Measurements from ENCODE around the gene RTP5. TPM values are rescaled to one million over a fixed set of nuclear protein-coding genes. Genes with fewer than 3 reads are reported as not detected.

Gene RTP5
- total RNA-seq, 1 experiment from 2014 or later: not detected

DNA sequence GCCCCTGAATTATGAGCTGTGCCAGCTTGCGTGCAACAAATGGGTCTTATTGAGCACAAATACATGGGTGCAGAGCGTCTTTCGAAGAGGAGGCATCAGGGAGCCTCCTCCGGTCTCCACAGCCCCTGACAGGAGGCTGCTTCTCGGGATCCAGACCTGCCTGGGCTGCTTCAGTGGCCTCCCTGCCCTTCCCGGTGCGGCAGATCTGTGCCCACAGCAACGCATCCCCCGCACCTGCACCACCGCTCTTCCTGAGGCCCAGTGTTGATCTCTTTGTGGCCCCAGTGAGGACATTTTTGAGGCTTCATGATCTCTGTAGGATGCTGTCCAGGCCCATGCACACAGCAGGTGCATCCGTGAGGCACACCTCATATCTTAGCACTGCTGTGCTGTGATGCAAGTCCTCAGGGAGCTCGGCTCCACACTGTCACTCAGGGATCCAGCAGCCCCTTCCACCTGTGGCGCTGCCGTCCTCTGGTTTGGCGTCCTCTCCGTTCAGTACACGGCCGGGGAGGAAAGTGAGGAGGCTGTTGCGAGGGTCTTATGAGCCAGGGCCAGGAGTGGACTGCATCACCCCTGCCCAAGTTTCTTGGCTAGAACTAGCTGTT lies 17.4 kb downstream of the RTP5 start:
- no peak for DNase-seq (ENCODE audit: low read depth)

DNA sequence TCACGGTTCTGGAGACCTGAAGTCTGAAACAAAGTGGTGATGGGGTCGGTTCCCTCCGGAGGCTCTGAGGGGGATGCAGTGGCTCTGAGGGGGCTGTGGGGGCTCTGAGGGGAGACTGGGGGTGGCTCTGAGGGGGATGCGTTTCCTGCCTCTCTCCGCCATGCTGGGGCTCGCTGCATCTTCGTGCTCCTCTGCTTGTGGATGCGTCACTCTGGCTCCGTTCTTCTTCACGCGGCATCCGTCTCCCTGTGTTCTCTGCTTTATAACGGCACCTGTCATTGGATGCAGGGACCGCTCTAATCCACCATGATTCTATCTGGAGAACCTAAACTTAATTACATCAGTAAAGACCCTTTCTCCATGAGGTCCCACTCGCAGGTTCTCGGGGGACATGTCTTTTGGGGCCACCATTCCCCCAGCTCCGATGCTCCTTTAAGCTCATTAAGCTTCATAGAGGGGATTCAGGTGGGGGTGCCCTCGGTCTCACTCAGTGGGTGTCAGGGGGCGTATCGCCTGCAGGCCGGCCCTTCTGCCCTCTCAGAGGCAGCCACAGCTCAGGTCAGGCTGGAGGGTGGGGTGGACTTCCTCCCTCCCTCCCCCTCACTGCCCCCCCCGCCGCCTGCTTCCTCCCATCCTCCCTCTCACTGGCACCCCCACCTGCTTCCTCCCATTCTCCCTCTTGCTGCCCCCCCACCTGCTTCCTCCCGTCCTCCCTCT lies 18.4 kb downstream of the RTP5 start:
- no peak for DNase-seq (ENCODE audit: low read depth)

DNA sequence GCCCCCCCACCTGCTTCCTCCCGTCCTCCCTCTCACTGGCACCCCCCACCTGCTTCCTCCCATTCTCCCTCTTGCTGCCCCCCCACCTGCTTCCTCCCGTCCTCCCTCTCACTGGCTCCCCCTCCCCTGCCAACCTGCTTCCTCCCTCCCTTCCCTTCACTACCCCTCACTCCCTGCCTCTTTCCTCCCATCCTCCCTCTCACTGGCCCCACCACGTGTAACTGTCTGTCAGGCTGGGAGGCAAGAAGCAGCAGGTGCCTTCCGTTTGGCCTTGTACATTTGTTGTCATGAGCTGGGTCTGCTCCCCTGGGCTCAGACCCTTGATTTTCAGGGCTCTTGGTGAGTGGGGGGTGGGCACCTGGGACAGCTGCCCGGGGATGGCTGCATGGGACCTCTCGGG lies 19.1 kb downstream of the RTP5 start:
- DNase-seq (ENCODE audit: low read depth): no peak

DNA sequence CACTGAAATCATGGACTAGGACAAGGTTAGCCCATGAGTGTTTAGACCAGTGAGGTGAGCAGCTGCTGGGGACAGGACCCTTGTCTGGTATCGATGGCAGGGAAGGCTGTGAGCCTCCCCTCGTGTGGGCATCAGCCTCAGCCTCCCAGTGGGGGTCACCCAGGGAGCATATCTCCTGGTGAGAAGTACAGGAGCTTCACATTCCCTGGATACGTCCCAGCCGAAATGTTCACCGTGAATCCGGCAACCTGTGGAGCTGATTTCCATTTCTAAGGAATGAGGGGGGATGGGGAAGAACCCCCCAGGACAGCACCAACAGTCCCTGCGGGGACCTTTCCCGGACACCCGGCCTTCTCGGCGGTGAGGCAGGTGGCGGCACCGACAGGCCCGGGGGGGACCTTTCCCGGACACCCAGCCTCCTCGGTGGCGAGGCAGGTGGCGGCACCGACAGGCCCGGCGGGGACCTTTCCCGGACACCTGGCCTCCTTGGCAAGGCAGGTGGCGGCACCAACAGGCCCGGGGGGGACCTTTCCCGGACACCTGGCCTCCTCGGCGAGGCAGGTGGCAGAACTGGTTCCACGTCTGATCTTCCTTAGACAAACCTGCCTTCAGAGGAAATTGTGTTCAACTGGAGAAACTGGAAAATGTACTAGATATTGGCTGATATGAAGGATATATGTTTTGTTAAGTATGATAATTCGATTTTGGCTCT lies 21.2 kb downstream of the RTP5 start:
- DNase-seq (ENCODE audit: low read depth): no peak

DNA sequence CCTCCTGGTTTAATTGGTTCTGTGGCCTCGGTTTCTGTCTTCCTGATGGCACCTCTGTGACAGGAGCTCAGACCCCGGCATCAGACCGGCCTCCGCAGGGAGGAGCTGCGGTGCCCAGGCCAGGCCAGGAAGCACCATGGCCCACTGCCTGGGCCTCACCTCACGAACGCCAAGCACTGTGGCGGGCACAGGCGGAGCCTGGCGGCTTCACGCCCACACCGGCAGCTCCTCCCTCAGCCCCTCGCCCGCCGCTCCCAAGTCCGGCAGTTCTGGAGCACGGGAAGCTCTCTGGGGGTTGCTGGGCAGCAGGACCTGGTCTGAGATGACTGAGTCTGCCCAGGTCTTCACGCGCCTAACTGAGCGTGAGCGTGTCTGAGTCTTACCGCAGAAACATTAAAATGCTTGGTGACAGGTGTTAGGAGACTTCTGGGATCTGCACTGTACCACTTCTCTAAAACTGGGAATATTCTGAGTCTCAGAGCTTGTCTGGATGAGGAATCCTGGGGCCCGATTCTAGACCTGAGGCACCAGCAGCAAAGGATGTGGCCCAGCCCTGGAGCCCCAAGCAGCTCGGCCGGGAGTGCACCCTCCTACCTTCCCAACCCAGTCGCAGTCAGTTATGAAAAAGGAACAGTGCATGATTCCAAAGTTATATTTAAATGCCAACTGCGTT lies 21.9 kb downstream of the RTP5 start:
- no peak for DNase-seq (ENCODE audit: low read depth)

DNA sequence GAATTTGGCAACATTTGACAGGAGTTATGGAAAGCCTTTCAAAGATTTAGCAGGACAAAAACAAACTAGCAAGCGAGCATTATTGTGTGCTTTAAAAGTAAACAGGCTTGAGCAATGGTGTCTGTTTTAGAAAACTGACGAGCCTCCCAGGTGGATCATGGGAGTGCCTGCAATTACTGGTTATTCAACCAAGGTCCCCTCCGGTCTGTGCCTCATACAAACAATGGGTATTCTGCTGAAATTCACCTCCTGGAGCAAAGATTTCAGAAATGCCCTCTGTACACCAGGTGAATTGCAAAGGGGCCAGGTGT lies 22.4 kb downstream of the RTP5 start:
- no peak for DNase-seq (ENCODE audit: low read depth)

DNA sequence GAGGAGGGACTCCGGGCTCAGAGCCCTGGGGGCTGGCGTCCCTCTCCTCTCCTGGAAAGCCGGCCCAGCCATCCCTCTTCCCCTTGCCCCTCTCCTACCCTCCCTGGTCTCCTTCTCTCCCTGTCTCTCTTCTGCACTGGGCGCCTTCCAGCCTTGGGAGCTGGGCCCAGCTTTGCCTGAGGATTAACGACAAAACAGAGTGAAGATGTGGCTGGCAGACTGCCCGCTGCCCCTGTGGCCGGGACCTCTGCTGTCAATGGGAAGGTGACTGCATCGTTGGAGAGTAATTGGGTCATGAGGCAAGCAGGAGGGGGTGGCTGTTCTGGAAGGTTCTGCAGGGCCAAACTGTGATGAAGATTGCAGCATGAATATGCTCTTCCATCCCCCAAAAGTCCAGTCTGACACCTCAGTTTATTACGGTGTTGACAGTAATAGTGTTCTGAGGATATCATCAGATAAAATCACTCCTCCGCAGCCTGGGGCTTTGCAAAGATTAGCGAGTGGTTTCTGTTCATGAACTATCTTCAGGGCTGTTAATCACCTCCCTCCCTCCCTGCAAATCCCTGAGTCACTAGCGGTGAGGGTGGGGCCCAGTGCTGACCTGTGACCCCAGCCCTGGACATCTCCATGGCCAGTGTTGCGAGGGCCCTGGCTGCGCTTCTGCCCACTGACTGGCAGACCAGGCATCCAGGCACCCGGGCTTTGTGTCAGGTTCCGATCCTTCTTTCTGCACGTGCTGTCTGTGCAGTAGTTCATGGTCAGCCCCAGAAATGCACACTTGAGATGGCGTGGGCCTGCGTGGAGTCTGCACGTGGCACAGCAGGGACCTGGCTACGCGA lies 23.0 kb downstream of the RTP5 start:
- no peak for DNase-seq (ENCODE audit: low read depth)

DNA sequence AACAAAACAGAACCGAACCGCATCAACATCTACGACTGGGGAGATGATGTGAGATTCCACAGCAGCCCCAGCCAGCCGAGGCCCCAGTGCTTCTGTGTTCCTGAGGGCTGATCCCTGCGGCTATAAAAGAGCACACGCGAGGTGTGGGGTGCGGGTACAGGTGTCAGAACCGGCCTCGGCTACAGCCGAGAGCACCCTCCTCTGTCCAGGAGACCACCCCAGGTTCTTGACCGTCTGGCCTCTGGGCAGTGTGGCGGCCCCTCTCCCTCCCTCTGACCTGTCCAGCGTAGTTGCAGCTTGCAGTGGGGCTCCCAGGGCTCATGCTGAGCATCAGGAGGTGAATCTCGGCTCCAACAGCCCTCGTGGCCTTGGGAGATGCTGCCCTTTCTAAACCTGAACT lies 23.7 kb downstream of the RTP5 start:
- DNase-seq (ENCODE audit: low read depth): no peak

DNA sequence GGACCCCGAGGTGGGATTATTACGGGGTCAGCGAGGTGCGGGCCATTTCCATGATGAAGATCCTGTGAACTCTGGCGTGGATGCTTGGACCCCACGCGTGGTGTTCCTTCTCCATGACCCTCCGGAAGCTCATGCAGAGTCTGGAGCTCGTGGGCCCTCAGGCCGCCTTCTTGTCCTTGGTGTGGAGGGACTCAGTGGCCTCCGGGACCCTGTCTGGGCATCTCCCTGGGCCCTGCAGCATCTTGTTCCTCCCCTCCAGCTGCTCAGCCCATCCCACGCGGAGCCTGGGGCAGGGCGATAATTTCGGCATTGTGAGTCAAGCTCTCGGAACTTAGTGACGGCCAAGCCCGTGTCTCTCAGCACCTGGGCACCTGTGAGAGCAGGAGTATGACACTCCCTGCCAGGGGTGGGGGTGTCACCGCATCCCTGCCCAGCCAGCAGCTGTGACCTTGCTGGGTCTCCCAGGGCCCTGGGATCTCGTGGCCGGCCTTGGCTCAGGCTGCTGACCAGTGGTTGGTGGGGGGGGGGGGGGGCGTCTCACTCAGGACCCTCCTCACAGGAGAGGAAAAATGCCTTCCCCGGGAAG lies 24.6 kb downstream of the RTP5 start:
- no peak for DNase-seq (ENCODE audit: low read depth)

DNA sequence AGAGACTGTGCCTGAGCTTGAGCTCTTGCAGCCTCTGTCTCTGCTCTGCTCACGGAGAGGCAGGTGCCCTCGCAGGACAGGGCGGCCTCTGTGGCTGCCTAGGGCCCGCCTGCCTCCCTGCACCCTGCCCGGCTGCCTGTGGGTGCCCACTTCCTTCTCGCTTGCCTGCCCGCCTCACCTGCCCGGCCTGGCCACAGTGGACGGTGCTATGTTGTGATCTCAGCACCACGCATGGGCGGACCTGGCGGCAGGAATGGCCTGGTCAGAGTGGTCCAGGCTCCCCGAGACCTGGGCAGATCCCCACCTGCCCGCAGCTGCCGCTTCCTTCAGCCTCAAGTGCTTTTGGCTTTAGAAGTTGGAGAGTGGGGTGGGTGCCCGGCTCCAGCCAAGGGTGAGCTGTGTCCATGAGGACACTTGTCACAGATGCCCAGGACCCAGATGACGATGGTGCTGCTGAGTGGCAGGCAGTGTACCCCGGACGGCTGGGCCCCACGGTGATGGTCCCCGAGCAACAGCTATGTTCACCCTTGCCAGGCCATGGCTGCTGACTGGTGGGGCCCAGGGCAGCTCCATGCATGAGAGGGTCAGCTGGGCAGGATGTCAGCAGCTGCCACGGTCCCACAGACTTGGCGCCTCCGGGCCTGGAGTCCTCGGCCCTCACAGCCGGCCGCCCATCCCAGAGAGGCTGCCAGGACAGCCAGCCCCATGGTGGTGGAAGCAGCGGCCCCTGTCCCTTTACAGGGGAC lies 25.3 kb downstream of the RTP5 start:
- no peak for DNase-seq (ENCODE audit: low read depth)

DNA sequence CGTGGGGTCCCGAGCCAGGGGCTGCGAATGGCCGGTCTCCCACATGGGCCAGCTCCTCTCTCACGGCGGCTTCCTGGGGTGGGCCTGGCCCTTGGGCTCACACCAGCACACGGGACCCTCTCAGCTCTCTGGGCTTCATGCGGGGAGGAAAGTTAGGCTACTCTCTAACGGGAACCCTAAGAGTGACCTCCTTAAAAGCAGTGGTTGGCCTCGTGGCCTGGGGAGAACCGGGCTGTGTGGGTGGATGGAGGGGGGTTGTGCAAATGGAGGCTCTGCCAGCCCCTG lies 25.8 kb downstream of the RTP5 start:
- no peak for DNase-seq (ENCODE audit: low read depth)

DNA sequence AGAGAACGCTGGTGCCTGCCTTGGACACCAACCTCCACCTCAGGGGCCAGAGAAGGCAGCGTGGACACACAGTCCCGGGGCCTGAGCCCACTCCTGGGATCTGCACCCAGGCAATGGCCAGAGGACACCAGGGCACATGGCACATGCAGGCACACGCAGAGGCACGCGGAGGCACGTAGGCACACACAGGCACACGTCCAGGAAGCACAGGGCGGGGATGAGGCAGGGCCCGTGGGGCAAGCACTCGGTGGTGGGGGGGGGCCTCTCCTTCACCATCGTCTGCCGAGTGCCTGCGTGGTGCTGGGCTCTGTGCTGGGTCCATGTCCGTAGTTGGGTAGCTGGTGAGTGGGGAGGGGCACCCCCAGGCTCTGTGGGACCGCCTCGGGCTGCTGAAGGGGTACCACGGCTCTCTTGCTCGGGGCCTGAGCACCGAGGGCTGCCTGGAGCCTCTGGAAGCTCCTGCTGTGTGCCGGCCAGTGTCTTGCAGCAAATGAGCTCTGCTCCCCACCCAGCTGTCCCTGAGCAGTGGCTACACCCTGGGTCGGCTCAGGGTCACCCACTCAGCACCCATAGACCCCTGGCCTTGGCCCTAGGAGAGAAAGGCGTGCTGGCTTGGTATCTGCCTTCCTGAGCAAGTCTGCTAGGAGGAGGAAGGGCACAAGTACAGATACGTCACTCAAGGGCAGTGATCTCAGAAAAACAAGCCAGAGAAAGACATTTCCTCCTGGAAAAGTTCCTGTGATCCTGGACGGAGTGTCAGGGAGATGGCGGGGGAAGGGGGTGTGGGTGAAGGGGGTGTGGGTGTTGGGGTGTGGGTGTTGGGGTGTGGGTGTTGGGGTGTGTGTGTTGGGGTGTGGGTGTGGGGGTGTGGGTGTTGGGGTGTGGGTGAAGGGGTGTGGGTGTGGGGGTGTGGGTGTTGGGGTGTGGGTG lies 26.4 kb downstream of the RTP5 start:
- DNase-seq (ENCODE audit: low read depth): no peak

DNA sequence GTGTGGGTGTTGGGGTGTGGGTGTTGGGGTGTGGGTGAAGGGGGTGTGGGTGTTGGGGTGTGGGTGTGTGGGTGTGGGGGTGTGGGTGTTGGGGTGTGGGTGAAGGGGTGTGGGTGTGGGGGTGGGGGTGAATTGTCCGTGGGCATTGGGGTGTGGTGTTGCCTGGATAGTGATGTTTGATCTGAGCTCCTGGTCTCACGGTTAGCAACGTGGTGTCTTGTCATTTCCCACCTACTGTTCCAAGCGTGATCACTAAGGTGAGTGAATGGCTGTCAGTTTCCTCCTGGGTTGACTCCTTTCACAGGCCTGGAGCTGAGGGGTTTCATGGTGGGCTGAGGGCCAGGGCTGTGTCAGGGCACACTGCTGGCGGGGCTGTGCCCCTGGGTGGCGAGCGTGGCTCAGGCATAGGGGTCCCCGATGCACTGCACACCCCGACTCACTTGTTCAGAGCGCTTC lies 27.2 kb downstream of the RTP5 start:
- DNase-seq (ENCODE audit: low read depth): no peak

DNA sequence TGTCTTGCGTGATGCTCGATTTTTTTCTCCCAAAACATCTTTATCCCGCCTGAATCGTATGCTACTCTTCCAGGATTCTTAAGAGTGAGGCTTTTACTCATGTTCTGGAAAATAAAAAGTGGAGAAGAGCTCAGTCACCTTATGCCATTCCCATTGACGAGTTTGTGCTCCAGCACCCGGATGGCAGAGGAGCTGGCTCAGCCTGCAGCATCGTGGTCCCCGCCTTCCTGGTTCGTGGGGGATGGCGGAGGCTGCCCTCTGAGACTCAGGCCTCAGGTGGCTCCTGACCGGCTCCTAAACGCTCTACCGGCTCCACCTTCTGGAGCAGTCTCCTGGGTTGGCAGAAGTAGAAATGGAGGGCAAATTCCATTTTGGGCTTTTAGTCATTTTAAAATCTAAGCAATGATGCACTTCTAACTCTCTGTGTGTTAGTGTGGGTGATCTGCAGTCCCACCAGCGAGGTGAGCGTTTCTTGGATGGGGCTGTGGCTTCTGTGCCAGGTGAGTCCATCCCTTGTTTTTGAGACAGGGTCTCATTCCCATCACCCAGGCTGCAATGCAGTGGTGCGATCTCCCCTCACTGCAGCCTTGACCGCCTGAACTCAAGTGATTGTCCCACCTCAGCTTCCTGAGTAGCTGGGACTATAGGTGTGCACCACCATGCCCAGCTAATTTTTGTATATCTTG lies 27.8 kb downstream of the RTP5 start:
- no peak for DNase-seq (ENCODE audit: low read depth)

DNA sequence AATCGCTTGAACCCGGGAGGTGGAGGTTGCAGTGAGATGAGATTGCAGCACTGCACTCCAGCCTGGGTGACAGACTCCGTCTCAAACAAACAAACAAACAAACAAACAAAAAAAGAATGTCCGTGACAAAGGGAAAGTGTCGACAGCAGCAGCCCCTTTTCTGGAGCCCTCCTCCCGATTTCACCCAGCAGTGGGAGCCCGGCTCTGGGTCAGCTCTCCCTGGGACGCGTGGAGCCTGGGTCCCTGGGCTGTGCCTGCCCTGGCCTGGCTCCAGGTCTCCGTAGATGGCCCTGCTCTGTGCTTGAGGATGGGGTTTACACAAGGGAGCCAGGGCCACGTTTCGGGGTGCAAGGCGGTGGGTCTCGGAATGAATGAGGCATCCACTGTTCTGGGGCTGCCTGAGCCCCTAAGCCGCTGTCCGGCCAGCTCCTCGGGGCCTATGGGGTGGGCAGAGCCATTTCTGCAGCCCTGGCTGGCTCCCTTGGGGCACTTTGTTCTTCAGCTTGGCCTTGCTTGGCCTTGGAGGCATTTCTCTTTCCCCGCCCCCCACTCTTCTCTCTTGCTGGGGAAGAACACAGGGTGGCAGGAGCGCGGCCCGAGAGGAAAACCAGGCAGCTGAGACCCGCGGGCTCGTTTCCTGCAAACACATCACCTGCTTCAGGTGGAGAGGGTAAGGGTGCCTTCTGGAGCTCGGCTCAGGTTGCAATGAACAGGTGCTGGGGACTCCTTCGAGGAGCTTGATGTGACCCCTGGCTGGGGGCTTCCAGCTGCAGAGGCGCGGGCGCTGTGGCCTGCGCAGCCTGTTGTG lies 29.1 kb downstream of the RTP5 start:
- DNase-seq (ENCODE audit: low read depth): no peak

DNA sequence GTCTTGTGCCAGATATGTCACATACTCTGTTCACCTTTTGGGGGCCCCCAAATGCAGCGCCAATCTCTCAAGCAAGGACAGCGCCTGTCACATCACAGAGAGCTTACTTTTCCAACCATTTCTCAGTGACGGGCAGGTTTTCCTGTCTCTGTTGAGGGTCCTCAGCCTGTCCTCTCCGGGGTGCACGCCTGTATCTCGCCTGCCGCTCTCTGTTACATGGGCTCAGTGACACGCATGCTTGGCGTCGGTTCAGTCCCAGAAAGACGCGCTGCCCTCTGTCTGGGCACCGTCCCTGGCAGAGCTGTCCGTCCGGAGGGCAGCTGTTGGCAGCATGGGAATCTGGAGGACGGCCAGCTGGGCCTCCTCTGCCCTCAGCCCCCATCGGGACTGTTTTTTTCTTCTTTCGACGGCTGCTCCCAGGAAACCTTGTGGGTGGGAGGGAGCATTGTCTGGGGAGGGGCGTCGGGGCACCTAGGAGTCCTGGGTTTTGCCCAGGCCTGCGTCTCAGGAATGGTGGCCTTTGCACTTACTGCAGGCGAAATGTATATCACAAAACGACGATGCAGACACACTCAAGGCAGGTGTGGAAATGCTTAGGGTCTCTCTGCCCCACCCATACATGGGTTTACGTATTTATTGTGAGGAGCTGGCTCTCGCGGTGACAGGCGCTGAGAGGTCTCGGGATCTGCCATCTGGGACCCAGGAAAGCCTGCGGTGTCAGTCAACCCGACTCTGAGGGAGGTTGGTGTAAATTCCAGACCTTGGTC lies 30.9 kb downstream of the RTP5 start:
- no peak for DNase-seq (ENCODE audit: low read depth)

DNA sequence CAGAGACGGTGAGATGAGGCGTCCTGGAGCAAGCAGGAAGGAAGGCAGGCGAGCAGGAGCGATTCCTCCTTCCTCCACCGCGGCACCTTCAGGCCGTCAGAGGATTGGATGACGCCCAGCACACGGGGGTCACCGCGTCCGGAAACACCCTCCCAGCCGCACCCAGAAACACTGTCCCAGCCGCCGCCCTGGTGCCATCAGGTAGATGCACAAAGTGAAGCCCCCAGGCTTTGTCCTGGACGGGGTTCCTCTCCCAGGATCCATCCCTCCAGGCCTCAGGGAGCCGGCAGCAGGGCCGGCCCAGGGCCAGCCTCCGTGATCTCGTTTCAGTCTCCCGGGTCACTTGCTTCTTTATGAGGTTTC lies 31.5 kb downstream of the RTP5 start:
- DNase-seq (ENCODE audit: low read depth): no peak

Measured in LHCN-M2 (cell line).